Activated CD8-positive, alpha-beta memory T cell treated with anti-CD3 and anti-CD28 coated beads for 4 hours (primary cell): Measurements from ENCODE around the gene SSTR5.
"Not testable (repeated sequence)": the region's sequence is repeated elsewhere in the genome, so short reads cannot be mapped to it uniquely, and the experiment has no call there.

ENCODE experiments used
- DNase-seq, 2 donors: peaks; one replicate each; pipeline ENCODE4 v3.0.0-alpha.2; 2020; ENCODE audit warnings: low read depth in 2 of 2

SSTR5 gene

GRCh38 chr16:1090620-1091587, 18.4 kb downstream of the SSTR5 start:
- no peak for DNase-seq

DNA sequence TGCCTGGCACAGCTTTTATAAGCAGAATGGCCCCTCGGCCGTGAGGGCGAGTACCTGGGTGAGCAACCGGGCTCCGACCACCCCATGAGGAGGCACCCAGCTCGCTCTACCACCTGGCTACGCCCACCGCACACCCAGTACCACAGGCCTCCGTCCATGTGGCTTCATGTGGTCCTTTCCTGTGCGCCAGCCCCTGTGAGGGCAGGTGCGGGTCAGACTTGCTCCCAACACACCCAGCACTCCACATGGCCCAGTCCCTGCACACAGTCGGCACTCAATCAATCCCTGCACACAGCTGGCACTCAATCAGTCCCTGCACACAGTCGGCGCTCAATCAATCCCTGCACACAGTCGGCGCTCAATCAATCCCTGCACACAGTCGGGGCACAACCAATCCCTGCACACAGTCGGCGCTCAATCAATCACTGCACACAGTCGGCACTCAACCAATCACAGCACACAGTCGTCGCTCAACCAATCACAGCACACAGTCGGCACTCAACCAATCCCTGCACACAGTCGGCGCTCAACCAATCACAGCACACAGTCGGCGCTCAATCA, 19.5 kb downstream of the SSTR5 start:
- DNase-seq: no peak

- not testable (repeated sequence) for DNase-seq
Observed at GRCh38 chr16:1092685-1093283, 20.2 kb downstream of the SSTR5 start.

DNA sequence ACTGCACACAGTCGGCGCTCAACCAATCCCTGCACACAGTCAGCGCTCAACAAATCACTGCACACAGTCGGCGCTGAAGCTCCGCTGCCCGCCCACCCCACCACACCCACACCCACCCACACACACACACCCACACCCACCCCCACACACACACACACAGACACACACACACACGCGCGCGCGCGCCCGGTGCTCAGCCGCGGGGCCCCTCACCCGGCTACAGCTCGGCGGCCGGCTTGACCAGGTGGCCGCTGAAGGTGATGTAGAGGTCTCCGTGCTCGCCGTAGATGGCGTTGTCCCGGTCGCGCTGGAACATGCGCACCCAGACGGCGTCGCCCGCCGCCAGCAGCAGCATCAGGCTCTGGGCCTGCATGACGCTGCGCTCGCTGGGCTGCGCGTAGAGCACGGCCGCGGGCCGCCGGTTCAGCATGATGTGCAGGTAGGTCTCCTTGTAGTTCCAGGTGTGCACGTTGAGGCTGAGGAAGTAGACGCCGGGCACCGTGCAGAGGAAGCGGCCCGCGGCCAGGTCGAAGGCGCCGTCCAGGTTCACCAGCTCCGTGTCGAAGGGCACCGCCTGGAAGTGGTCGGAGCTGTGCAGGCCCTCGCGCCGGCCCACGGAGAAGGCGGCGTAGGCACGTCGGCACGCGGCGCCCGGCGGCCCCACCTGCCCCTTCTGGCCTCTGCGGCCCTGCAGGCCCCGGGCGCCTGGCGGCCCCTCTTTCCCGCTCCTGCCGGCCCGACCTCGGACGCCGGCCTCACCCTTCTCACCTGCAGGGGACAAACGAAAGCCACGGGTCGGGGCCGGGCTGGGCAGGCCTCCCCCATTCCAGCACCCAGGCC, 21.0 kb downstream of the SSTR5 start:
- DNase-seq: no peak

DNA sequence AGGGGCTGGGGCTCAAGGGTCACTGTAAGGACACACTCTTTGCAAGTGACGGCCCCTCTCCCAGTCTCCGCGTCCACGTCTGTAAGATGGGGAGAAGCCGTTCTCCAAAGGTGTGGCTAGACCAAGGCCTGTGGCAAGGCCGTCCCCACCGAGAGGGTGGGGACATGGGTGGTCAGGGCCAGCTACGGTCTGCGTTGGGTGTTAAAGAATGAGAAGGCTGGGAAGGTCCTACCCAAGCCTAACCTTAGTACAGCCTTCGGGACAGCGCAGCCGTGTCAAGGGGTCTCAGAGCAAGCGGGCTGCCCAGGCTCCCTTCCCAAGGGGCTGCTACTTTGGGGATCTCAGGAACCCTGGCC, 21.6 kb downstream of the SSTR5 start:
- DNase-seq: no peak

GRCh38 chr16:1094601-1095449, 22.3 kb downstream of the SSTR5 start:
- no peak for DNase-seq

GRCh38 chr16:1095450-1096168, 23.1 kb downstream of the SSTR5 start:
- DNase-seq: no peak

DNA sequence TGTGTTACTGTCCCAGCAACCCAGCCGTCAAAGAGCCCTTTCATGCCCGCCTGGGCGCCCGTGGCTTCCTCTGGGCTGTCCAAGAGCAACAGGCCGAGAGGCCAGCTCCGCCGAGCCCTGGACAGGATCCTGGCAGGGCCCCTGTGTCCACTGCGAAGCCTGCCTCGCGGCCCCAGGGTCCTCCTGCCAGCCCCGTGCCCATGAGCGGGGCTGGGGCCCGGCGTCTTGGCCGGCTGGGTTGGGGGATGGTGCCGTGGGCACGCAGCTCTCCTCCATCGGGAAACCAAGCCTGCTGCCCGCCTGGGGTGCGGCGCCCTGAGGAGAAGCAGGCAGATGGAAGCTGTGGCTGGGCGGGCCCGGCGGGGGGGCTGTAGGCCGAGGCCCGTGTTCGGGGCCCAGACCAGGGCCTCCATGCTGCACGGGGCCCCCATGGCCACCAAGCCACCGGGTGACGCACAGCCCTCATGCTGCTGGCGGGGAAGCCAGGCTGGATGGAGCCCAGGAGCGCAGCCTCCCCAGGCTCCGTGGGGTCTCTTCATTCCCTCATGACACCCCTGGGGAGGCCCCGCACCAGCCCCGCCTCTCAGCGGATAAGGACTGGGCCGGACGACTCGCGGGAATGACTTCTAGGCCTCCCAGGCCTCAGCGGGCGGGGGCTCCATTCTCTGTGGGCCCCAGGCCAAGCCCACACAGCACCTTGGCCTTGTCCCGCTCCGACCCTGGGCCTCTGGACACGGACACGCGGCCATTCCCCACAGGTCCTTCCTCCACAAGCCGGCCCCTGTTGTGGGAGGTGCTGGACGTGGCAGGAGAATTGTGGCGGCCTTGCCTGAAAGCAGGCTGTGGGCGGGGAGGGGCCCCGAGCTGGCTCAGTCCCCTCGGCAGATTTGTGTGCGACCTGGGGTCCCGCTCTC, 23.9 kb downstream of the SSTR5 start, which contains the start of gene C1QTNF8:
Gene C1QTNF8, minus strand, starts transcription at position 76 of the 914 bp plus-strand sequence. CDS start 1,322 bp downstream, outside the sequence.
- DNase-seq: no peak

DNA sequence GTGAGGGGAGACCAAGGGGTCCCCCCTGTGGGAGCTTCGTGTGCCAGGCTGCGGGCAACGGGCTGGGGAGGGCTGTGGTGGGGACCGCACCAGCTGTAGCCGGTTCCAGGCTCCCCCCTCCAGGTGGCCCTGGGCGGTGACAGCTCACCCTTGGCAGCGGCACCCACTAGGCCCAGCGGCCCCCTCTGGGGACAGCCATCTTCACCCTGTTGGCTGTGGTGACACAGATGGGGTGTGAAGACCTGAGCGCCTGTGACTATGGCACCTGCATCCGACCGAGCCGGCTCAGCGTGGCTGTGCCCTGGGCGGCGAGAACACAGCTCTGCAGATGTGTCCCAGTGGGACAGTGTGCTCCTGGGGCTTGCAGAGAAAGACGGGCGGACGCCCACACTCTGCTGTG, 24.6 kb downstream of the SSTR5 start:
- no peak for DNase-seq

DNA sequence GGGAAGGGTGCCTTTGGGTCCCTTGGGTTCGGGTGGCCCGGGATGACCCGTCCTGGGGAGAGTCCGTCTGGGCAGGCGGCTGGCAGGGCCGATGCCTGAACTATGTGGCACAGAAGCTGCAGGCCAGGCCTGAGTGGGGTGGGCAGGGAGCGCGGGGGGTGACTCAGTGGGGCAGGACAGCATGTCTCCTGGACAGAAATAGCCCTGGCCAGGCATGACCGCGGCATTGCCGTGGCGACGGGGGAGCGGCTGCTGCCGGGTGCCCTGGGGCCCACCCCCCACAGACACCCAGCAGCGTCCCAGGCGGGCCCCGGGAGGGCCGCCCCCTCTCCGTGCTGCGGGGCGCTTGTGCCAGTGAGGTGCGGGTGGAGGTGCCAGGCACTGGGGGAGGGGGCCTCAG, 25.3 kb downstream of the SSTR5 start:
- no peak for DNase-seq

DNA sequence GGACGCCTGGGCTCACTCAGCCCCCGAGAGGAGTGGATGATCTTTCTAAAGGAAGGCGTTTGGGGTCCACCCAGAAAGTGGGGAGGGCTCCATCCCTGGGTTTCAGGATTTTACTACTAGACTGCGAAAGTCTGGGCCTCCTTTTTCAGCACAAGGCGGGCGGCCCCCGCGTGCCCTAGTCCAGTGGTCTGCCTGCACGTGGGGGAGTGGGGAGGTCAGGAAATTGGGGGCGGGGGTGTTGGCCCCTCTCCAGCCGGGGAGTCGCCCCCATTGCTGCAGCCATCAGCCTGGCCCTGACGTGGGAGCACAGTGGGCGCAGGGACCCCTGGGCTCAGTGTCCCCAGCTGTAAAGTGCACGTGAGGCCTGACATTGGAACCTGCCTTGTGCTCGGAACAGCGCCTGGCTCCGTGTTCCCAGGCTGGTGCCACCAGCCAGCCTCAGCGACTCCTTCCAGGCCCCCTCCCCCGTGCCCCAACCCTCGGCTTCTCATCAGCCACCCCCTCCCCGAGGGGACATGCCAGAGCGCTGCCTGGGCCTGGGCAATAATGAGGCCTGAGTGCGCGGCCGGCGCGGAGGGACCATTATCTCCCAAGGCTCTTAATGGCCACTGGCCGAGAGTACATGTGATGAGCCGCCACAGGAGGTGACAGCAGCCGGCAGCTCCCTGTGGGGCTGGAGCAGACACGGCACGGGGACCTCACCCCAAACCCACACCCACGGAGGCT, 25.9 kb downstream of the SSTR5 start:
- DNase-seq: no peak

GRCh38 chr16:1099189-1100083, 26.9 kb downstream of the SSTR5 start:
- DNase-seq: no peak

DNA sequence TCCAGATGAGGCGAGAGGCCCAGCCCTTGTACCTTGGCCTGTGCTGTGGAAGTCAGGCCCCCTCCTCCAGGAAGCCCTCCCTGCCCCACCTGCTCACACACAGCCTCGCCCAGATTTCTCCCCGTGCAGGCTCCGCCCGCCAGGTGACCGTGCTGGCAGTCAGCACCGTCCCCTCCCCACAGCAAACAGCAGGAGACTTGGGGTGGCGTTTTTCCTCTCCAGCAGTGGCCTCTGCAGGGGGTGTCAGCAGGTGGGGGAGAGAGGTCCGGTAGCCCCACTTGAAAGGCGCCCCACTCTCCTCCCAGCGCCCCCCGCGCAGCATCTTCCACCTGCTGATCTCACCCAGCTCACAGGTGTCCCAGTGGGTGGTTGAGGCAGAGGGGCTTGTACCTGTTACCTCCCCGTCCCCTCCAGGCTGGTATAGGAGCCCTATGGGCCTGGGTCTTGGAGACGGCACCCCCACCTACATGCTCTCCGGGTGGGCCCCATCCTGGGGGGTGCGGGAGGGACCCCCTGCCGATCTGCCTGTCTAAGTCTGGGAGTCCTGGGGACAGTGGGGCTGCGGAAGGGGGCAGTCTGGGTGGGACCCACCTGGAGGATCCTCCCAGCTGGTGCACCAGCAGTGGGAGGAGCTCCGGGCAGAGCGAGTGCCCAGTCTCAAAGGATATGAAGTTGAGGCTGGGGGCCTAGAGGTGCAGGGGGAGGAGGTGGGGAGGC, 27.7 kb downstream of the SSTR5 start:
- DNase-seq: no peak

- no peak for DNase-seq
Observed at GRCh38 chr16:1101133-1101532, 28.6 kb downstream of the SSTR5 start.

DNA sequence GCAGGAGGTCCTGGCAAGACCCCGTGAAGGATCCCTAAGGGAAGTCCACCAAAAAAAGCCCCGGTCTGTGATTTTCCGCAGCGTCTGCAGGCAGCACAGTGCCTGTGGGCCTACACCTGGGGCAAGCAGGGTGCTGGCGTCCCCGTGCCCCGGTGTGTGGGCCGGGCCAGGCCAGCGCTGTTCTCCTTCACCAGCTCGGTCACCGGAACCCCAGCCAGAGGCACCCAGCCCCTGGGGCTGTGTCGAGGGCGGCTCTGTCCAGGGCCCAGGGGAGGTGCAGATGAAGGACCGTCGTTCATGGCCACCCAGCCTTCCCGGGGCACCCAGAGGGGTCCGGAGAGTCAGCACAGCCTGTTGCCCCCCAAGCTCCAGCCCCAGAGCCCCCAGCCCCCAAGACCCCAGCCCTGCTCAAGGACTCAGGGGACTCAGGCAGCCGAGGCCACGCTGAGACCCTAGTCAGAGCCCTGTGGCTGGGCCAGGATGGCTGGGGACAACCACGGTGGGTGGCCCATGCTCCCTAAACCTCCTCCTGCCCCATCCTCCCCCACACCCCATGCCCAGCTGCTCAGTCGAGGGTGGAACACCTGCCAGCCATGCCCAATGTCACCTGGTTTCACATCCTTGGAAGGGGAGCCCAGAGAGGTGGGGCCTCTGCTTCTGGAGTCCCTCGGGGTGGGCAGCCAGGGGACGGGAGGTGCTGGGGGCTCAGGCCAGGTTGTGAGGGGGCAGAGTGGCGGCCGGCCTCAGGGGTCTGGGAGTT, 29.2 kb downstream of the SSTR5 start:
- DNase-seq: no peak

- no peak for DNase-seq
Observed at GRCh38 chr16:1102333-1102700, 29.8 kb downstream of the SSTR5 start.
